Cardiac fibroblast (primary cell): ENCODE measurements around the gene KIF3C.
A peak's percentile ranks its signal among the peaks of the same experiment; 100 is the strongest.

ENCODE experiments used
- DNase-seq, 2 donors: peaks; one replicate each; pipeline versions ENCODE4 v3.0.0 to v3.0.0-alpha.2; 2010; ENCODE audit warnings: low read depth in 2 of 2
- H3K4me3 ChIP-seq, 2 donors: replicated peaks in 1 of 2; 1 replicate in 1 of 2; 2 replicates in 1 of 2; pipeline ENCODE4 v1.5.1; 2011; ENCODE audit warnings: low read depth in 2 of 2, low read length in 2 of 2, mild to moderate bottlenecking in 2 of 2, moderate library complexity in 1 of 2
- TF ChIP-seq, protein P1 (sequence below): IDR thresholded peaks from one replicate; pipeline ENCODE4 v1.5.1; 2011; ENCODE audit warnings: low read depth, mild to moderate bottlenecking, low read length, inconsistent platforms

The KIF3C gene

DNA sequence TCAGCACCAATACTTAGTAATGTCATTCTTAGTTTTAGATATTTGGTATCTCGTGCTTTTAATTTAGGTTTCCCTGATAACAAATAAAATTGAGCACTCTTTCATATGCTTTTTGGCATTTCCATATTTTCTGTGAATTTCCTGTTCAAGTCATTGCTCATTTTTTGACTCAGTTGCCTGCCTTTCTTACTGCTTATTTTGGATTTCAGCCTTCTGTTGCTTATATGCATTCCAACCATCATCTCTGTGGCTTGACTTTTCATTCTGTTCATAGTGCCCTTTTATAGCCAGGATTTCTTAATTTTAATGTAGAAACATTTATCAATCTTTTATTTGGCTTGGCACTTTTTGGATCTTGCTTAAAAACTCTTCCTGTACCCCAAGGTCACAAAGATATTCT is 14.5 kb upstream of the KIF3C start:
- TF ChIP-seq, protein P1, sequence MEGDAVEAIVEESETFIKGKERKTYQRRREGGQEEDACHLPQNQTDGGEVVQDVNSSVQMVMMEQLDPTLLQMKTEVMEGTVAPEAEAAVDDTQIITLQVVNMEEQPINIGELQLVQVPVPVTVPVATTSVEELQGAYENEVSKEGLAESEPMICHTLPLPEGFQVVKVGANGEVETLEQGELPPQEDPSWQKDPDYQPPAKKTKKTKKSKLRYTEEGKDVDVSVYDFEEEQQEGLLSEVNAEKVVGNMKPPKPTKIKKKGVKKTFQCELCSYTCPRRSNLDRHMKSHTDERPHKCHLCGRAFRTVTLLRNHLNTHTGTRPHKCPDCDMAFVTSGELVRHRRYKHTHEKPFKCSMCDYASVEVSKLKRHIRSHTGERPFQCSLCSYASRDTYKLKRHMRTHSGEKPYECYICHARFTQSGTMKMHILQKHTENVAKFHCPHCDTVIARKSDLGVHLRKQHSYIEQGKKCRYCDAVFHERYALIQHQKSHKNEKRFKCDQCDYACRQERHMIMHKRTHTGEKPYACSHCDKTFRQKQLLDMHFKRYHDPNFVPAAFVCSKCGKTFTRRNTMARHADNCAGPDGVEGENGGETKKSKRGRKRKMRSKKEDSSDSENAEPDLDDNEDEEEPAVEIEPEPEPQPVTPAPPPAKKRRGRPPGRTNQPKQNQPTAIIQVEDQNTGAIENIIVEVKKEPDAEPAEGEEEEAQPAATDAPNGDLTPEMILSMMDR = no peak
- no peak overlapping the region for H3K4me3 ChIP-seq
- DNase-seq = peak; percentile 54 to 71

DNA sequence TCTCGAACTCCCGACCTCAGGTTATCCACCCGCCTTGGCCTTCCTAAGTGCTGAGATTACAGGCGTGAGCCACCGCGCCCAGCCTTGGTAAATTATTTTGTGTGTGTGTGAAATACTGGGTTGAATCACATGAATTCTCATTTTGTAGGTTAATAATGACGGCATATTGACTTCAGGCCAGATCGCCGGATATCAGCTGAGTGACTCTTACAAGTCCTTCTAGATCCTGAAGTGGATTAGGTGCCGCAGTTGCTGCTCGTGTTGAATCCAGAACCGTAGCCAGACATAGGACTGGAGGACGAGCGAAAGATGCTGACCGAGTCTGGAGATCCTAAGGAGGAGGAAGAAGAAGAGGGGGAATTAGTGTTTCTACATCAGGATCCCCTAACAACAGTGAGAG is 12.2 kb upstream of the KIF3C start:
- no peak overlapping the region for H3K4me3 ChIP-seq
- TF ChIP-seq, protein P1 = no peak
- no peak for DNase-seq

DNA sequence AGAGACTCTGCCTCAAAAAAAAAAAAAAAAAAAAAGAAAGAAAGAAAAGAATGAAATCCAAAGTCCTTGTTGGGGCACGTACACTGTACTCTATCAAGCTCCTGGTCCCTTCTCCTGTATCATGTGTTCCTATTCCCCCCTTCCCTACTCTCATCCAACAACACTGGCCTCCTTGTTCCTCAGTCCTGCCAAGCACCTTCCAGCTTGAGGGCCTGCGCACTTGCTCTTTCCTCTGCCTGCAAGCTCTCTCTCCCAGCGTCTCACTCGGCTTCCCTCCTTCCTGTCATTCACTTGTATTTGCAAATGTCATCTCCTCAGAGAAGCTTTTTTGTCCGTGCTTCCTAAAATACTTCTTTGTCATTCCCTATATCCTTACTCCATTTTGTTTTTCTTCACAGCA is 10.8 kb upstream of the KIF3C start:
- TF ChIP-seq, protein P1 = no peak
- H3K4me3 ChIP-seq = no peak overlapping the region
- DNase-seq = no peak

DNA sequence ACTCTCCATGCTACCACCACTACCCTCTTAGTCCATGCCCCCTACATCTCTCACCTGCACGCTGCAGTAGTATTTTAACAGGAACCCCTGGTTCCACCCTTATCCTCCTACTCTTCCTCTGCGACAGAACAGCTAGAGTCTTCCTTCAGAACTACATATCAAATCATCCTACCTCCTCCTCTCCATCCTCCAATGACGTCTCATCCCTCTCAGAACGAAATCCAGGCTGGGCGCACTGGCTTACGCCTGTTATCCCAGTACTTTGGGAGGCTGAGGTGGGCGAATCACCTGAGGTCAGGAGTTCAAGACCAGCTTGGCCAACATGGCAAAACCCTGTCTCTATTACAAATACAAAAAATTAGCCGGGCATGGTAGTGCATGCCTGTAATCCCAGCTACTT is 10.3 kb upstream of the KIF3C start:
- TF ChIP-seq, protein P1 = no peak
- no peak overlapping the region for H3K4me3 ChIP-seq
- DNase-seq = no peak

GRCh38 chr2:25991965-25992364 is 9.7 kb upstream of the KIF3C start:
- DNase-seq = no peak
- H3K4me3 ChIP-seq = no peak overlapping the region
- TF ChIP-seq, protein P1 = no peak

DNA sequence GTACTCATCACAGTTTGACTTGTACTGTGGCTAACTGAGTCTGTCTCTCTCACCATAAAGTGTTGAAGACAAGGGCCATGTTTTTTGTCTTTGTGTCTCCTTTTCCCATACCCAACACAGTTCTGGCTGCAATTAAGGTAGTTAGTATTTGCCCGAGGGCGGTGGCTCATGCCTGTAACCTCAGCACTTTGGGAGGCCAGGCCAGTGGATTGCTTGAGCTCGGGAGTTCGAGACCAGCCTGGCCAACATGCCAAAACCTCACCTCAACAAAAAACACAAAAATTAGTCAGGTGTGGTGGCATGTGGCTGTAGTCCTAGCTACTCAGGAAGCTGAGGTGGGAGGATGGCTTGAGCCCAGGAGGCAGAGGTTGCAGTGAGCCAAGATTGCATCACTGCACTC is 6.9 kb upstream of the KIF3C start:
- TF ChIP-seq, protein P1 = no peak
- no peak overlapping the region for H3K4me3 ChIP-seq
- DNase-seq = no peak

DNA sequence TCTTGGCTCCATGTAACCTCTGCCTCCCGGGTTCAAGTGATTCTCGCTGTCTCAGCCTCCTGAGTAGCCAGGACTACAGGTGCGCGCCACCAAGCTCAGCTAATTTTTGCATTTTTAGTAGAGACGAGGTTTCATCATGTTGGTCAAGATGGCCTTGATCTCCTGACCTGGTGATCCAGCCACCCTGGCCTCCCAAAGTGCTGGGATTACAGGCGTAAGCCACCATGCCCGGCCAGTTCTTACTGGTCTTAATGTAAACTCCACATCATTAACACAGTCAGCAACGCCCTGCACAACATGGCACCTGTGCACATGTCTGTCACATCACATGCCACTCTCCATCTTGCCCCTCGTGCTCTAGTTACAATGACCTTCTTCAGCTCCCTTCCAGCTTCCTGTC is 5.8 kb upstream of the KIF3C start:
- TF ChIP-seq, protein P1 = no peak
- no peak for DNase-seq
- no peak overlapping the region for H3K4me3 ChIP-seq
